GM23338 (cell line): ENCODE measurements around the gene NHERF1. TPM values are rescaled to one million over a fixed set of nuclear protein-coding genes. Genes with fewer than 3 reads are reported as not detected.

Source experiments
- ATAC-seq: fragments of 200-7000 bp; cut with Tn5 transposase; 3 replicates; pipeline ENCODE4 v1.9.1; 2020
- DNase-seq: peaks from one replicate; pipeline ENCODE4 v3.0.0-alpha.2; 2015; ENCODE audit warnings: low spot score
- H2AFZ ChIP-seq: fragments of 200-600 bp; sonication (generic); 2 replicates; pipeline ENCODE4 v1.8.0; 2016; ENCODE audit warnings: antibody characterized with exemption, mild to moderate bottlenecking, moderate library complexity
- H3F3A ChIP-seq: fragments of 200-600 bp; sonication (generic); replicated peaks from 2 replicates; pipeline ENCODE4 v1.8.0; 2017; ENCODE audit warnings: antibody characterized with exemption, mixed run types, low read depth
- H3K27ac ChIP-seq: fragments of 200-600 bp; sonication (generic); 2 replicates; pipeline ENCODE4 v1.6.1; 2016; ENCODE audit warnings: low read depth
- H3K27me3 ChIP-seq: fragments of 200-600 bp; sonication (generic); 2 replicates; pipeline ENCODE4 v1.8.0; 2016; ENCODE audit warnings: mild to moderate bottlenecking, mixed run types, moderate library complexity; ENCODE audit not compliant: insufficient read depth
- H3K36me3 ChIP-seq: fragments of 200-600 bp; sonication (generic); 2 replicates; pipeline ENCODE4 v1.8.0; 2016; ENCODE audit warnings: mild to moderate bottlenecking; ENCODE audit not compliant: insufficient read depth
- H3K4me1 ChIP-seq: fragments of 200-600 bp; sonication (generic); 2 replicates; pipeline ENCODE4 v1.8.0; 2016; ENCODE audit warnings: mild to moderate bottlenecking, moderate library complexity; ENCODE audit not compliant: insufficient read depth
- H3K4me2 ChIP-seq: fragments of 200-600 bp; sonication (generic); 2 replicates; pipeline ENCODE4 v1.7.1; 2017; ENCODE audit warnings: mixed run types
- H3K4me3 ChIP-seq: fragments of 200-600 bp; sonication (generic); 2 replicates; pipeline ENCODE4 v1.6.1; 2016; ENCODE audit warnings: mixed run types
- H3K79me2 ChIP-seq: fragments of 200-600 bp; sonication (generic); replicated peaks from 2 replicates; pipeline ENCODE4 v1.8.0; 2017; ENCODE audit warnings: mild to moderate bottlenecking; ENCODE audit not compliant: insufficient read depth
- H3K9me2 ChIP-seq: fragments of 200-600 bp; sonication (generic); 2 replicates; pipeline ENCODE4 v1.8.0; 2017; ENCODE audit not compliant: insufficient read depth
- H4K20me1 ChIP-seq: fragments of 200-600 bp; sonication (generic); replicated peaks from 2 replicates; pipeline ENCODE4 v1.8.0; 2017; ENCODE audit warnings: mild to moderate bottlenecking; ENCODE audit not compliant: insufficient read depth
- H3K27ac Mint-ChIP-seq: 2 replicates; pipeline ENCODE4 v1.8.0; 2020; ENCODE audit warnings: inconsistent platforms, mild to moderate bottlenecking, moderate library complexity, mixed read lengths
- H3K27me3 Mint-ChIP-seq: 3 replicates; pipeline ENCODE4 v1.8.0; 2022; ENCODE audit warnings: low read depth, mild to moderate bottlenecking, moderate library complexity, mixed read lengths, inconsistent platforms; ENCODE audit not compliant: insufficient read depth, poor library complexity
- H3K36me3 Mint-ChIP-seq: 3 replicates; pipeline ENCODE4 v1.8.0; 2021; ENCODE audit warnings: low read depth, mild to moderate bottlenecking, inconsistent platforms, moderate library complexity, mixed read lengths
- H3K4me1 Mint-ChIP-seq: 3 replicates; pipeline ENCODE4 v1.8.0; 2020; ENCODE audit warnings: mild to moderate bottlenecking, inconsistent platforms, mixed read lengths
- H3K4me3 Mint-ChIP-seq: 3 replicates; pipeline ENCODE4 v1.8.0; 2021; ENCODE audit warnings: moderate library complexity, mild to moderate bottlenecking, inconsistent platforms, mixed read lengths
- H3K9me3 Mint-ChIP-seq: 3 replicates; pipeline ENCODE4 v1.8.0; 2020; ENCODE audit warnings: moderate library complexity, mild to moderate bottlenecking, inconsistent platforms, mixed read lengths
- ZNF114 ChIP-seq: fragments of 250-450 bp; sonication (Bioruptor Pico); IDR thresholded peaks from 2 replicates; pipeline ENCODE4 v1.5.0; 2020; ENCODE audit warnings: mild to moderate bottlenecking, moderate library complexity
- polyA plus RNA-seq: library from polyadenylated mRNA; unstranded; fragments of >200 nt; fragmentation: Nextera tagmentation; extraction: Ambion mirVana; gene quantifications from 2 replicates; pipeline ENCODE4 v1.2.1, GENCODE V29; 2016
- total RNA-seq: library from RNA; depleted of rRNA; stranded (reverse); fragments of >200 nt; shearing (Covaris generic); gene quantifications from 2 replicates; pipeline ENCODE4 v1.2.3, GENCODE V29; 2014
- TF ChIP-seq, protein P1 (sequence below): fragments of 250-450 bp; sonication (Bioruptor Pico); IDR thresholded peaks from 2 replicates; pipeline ENCODE4 v1.5.0; 2020; ENCODE audit warnings: mild to moderate bottlenecking, moderate library complexity
- TF ChIP-seq, protein P2 (sequence below): IDR thresholded peaks from 2 replicates; pipeline ENCODE4 v1.6.1; 2016; ENCODE audit warnings: antibody characterized with exemption

Gene NHERF1
- total and polyA plus RNA-seq, 2 experiments from 2014 or later: 48.8 to 100 TPM

DNA sequence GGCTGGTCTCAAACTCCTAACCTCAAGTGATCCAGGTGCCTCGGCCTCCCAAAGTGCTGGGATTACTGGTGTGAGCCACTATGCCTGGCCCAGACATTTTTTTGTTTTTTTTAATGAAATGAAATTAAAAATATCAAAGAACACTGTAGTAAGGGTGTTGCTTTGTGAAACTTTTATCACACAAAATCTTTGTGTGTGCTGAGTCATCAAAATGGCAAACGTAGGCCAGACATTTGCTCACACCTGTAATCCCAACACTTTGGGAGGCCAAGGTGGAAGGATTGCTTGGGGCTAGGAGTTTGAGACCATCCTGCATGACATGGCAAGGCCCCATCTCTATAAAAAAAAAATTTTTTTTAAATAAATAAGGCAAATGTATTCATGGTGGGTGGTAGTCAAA, 18.0 kb downstream of the NHERF1 start (continued):
- TF ChIP-seq, protein P1, sequence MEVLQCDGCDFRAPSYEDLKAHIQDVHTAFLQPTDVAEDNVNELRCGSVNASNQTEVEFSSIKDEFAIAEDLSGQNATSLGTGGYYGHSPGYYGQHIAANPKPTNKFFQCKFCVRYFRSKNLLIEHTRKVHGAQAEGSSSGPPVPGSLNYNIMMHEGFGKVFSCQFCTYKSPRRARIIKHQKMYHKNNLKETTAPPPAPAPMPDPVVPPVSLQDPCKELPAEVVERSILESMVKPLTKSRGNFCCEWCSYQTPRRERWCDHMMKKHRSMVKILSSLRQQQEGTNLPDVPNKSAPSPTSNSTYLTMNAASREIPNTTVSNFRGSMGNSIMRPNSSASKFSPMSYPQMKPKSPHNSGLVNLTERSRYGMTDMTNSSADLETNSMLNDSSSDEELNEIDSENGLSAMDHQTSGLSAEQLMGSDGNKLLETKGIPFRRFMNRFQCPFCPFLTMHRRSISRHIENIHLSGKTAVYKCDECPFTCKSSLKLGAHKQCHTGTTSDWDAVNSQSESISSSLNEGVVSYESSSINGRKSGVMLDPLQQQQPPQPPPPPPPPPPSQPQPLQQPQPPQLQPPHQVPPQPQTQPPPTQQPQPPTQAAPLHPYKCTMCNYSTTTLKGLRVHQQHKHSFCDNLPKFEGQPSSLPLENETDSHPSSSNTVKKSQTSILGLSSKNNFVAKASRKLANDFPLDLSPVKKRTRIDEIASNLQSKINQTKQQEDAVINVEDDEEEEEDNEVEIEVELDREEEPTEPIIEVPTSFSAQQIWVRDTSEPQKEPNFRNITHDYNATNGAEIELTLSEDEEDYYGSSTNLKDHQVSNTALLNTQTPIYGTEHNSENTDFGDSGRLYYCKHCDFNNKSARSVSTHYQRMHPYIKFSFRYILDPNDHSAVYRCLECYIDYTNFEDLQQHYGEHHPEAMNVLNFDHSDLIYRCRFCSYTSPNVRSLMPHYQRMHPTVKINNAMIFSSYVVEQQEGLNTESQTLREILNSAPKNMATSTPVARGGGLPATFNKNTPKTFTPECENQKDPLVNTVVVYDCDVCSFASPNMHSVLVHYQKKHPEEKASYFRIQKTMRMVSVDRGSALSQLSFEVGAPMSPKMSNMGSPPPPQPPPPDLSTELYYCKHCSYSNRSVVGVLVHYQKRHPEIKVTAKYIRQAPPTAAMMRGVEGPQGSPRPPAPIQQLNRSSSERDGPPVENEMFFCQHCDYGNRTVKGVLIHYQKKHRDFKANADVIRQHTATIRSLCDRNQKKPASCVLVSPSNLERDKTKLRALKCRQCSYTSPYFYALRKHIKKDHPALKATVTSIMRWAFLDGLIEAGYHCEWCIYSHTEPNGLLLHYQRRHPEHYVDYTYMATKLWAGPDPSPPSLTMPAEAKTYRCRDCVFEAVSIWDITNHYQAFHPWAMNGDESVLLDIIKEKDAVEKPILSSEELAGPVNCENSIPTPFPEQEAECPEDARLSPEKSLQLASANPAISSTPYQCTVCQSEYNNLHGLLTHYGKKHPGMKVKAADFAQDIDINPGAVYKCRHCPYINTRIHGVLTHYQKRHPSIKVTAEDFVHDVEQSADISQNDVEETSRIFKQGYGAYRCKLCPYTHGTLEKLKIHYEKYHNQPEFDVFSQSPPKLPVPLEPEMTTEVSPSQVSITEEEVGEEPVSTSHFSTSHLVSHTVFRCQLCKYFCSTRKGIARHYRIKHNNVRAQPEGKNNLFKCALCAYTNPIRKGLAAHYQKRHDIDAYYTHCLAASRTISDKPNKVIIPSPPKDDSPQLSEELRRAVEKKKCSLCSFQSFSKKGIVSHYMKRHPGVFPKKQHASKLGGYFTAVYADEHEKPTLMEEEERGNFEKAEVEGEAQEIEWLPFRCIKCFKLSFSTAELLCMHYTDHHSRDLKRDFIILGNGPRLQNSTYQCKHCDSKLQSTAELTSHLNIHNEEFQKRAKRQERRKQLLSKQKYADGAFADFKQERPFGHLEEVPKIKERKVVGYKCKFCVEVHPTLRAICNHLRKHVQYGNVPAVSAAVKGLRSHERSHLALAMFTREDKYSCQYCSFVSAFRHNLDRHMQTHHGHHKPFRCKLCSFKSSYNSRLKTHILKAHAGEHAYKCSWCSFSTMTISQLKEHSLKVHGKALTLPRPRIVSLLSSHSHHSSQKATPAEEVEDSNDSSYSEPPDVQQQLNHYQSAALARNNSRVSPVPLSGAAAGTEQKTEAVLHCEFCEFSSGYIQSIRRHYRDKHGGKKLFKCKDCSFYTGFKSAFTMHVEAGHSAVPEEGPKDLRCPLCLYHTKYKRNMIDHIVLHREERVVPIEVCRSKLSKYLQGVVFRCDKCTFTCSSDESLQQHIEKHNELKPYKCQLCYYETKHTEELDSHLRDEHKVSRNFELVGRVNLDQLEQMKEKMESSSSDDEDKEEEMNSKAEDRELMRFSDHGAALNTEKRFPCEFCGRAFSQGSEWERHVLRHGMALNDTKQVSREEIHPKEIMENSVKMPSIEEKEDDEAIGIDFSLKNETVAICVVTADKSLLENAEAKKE (CRISPR knock-in tag): no peak

DNA sequence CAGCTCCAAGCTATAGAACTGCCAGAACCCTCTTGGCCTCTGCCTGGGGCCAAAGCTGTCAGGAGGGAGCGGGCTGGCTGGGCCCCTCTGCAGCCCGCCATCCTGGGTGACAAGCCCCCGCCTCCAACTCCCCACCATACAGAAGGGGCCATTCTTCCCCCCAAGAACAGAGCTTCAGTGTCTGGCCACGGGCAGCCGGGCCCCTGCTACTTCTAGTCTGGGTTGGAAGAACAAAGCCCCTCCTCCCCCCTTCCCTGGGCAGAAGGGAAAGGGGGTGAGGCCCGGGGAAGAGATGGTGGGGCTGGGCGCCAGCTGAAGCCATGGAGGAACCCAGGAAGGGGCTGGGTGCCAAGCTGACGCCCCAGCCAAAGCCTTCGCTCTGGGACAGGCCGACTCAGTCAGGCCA, 18.7 kb downstream of the NHERF1 start:
- Histone ChIP-seq H3K79me2 (0 out of 2 replicates have a peak, but pooled peaks cover 3% of the 10 kb centered on the region), H3K9me2 (no peaks in the 10 kb centered on the region), H3K4me3 (no peak overlapping the region), H4K20me1 (peaks cover 13% of the 10 kb centered on the region; the same call in 1 of the 2 replicates), H2AFZ (no peak overlapping the region), H3F3A (0 out of 2 replicates have a peak, but pooled peaks cover 3% of the 10 kb centered on the region), H3K27me3 (no peaks in the 10 kb centered on the region), H3K27ac (no peak overlapping the region), H3K4me2 (no peak overlapping the region), H3K36me3 (peaks cover 8% of the 10 kb centered on the region), H3K4me1 (no peaks in the 10 kb centered on the region)
- Mint-ChIP-seq H3K27ac (no peak overlapping the region), H3K27me3 (peaks cover 22% of the 10 kb centered on the region), H3K9me3 (no peaks in the 10 kb centered on the region), H3K4me1 (peaks cover 22% of the 10 kb centered on the region), H3K4me3 (no peak overlapping the region), H3K36me3 (peaks cover 36% of the 10 kb centered on the region)
- DNase-seq (no peak), ATAC-seq (no peak)
- TF ChIP-seq ZNF114: no peak
- TF ChIP-seq, protein P2, sequence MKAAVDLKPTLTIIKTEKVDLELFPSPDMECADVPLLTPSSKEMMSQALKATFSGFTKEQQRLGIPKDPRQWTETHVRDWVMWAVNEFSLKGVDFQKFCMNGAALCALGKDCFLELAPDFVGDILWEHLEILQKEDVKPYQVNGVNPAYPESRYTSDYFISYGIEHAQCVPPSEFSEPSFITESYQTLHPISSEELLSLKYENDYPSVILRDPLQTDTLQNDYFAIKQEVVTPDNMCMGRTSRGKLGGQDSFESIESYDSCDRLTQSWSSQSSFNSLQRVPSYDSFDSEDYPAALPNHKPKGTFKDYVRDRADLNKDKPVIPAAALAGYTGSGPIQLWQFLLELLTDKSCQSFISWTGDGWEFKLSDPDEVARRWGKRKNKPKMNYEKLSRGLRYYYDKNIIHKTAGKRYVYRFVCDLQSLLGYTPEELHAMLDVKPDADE: no peak
